Measurements from ENCODE around the gene RASL11A. TPM values are rescaled to one million over a fixed set of nuclear protein-coding genes. Genes with fewer than 3 reads are reported as not detected.
"Not testable (repeated sequence)": the region's sequence is repeated elsewhere in the genome, so short reads cannot be mapped to it uniquely, and the experiment has no call there.

The RASL11A gene
- total RNA-seq (1.7 TPM), polyA plus RNA-seq (9.9 TPM)
- long read RNA-seq, donor 1: 0 reads
- long read RNA-seq, donor 2: 0 reads
- long read RNA-seq, donor 3, partial matches to known transcripts: 0 of 1 reads
- long read RNA-seq, donor 3, other reads (novel, unspliced or antisense): 0 of 1 reads
- long read RNA-seq, donor 4, partial matches to known transcripts: 0 of 1 reads
- long read RNA-seq, donor 4, other reads (novel, unspliced or antisense): 0 of 1 reads
- long read RNA-seq, donor 5, partial matches to known transcripts: 0 of 4 reads
- long read RNA-seq, donor 5, other reads (novel, unspliced or antisense): 0 of 4 reads
- long read RNA-seq, donor 6: 0 reads
- long read RNA-seq, donor 7: 0 reads
- long read RNA-seq, donor 8, partial matches to known transcripts: 0 of 2 reads
- long read RNA-seq, donor 8, other reads (novel, unspliced or antisense): 0 of 2 reads
- long read RNA-seq, donor 9, partial matches to known transcripts: 0 of 1 reads
- long read RNA-seq, donor 9, other reads (novel, unspliced or antisense): 0 of 1 reads
- long read RNA-seq, donor 10: 0 reads

DNA sequence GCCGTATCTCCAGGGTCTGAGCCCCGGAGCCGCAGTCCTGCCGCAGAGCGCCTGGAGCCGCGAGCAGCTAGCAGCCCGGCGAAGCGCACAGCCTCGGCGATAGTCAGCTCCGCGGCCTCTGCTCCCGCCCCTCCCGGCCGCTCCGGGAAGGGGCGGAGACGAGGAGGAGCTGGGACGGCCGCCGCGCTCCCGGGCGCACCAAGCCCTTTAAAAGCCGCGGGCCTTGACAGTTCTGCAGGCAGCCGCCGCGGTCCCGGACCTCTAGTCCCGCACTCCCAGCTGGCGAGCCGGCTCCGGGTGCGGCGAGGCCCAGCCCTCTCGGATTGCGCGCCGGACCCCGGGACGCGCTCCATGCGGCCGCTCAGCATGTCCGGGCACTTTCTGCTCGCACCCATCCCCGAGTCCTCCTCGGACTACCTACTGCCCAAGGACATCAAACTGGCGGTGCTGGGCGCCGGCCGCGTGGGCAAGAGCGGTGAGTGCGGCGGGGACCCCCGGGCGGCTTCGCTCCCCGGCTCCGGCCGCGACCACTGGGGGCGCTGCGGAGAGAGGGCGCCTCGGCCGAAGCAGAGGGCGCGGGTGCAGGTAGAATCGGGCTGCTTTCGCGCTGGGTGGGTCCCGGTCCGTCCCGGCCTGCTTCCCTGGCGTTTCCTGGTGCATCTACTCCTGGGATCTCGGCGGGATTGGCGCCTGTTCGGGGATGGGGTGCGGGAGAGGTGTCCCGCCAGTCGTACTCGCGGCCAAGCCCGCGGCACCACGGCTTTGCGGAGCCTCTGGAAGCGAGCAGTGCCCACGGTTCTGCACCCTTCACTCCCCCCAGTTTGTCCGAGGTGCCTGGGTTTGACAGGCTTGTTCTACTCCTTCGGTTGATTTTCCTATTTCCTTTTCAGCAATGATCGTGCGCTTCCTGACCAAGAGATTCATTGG lies at the start of gene RASL11A:
Gene RASL11A (plus strand): TSS at position 237 of the 927 bp plus-strand sequence. CDS start 115 bp downstream, at position 352.
- whole genome bisulfite sequencing: under 1% methylated on average over 99 of the region's 99 CpGs

DNA sequence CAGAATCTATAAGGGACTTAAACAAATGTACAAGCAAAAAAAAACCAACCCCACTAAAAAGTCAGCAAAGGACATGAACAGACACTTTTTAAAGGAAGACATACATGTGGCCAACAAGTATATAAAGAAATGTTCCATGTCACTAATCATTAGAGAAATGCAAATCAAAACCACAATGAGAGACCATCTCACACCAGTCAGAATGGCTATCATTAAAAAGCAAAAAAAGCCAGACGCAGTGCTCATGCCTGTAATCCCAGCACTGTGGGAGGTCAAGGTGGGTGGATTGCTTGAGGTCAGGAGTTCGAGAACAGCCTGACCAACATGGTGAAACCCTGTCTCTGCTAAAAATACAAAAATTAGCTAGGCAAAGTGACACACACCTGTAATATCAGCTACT lies 48.5 kb upstream of the RASL11A start:
- not testable (repeated sequence) for H3K27ac ChIP-seq (ENCODE audit: low read depth in 1 of 2, low read length in 1 of 2); H3K4me3 ChIP-seq (ENCODE audit: low read length in 2 of 2); H3K36me3 ChIP-seq (ENCODE audit: control insufficient read depth in 2 of 2, insufficient read depth in 2 of 2, low read length in 1 of 2); H3K27me3 ChIP-seq (ENCODE audit: control insufficient read depth in 2 of 2, insufficient read depth in 1 of 2, low read length in 1 of 2); H3K9me3 ChIP-seq (ENCODE audit: control insufficient read depth in 2 of 2, insufficient read depth in 1 of 2, low read length in 1 of 2); H3K4me1 ChIP-seq (ENCODE audit: control insufficient read depth in 2 of 2, insufficient read depth in 2 of 2, low read length in 2 of 2); DNase-seq (ENCODE audit: low read depth in 6 of 9, low spot score in 9 of 9)
- 90% methylated on average over 2 of the region's 2 CpGs for WGBS

More for the DNA sequence above, at the start of gene RASL11A:
- H3K4me3 ChIP-seq (ENCODE audit: low read length in 2 of 2): peak within 1 kb of the TSS; percentile 52 to 64
- peaks cover 3 to 11% of the 10 kb centered on the region in 2 donors for H3K4me1 ChIP-seq (ENCODE audit: control insufficient read depth in 2 of 2, insufficient read depth in 2 of 2, low read length in 2 of 2)
- H3K27ac ChIP-seq (ENCODE audit: low read depth in 1 of 2, low read length in 1 of 2): no peak within 1 kb of the TSS
- peaks cover 0 to 4% of the 10 kb centered on the region in 2 donors for H3K9me3 ChIP-seq (ENCODE audit: control insufficient read depth in 2 of 2, insufficient read depth in 1 of 2, low read length in 1 of 2)
- no peaks in the 10 kb centered on the region for H3K36me3 ChIP-seq (ENCODE audit: control insufficient read depth in 2 of 2, insufficient read depth in 2 of 2, low read length in 1 of 2)
- peak in 7 of 9 donors; percentile 36 to 75 (median 58) for DNase-seq (ENCODE audit: low read depth in 6 of 9, low spot score in 9 of 9)
- peaks cover 15 to 57% of the 10 kb centered on the region in 2 donors for H3K27me3 ChIP-seq (ENCODE audit: control insufficient read depth in 2 of 2, insufficient read depth in 1 of 2, low read length in 1 of 2)

- no peak overlapping the region for H3K27ac ChIP-seq (ENCODE audit: low read depth in 1 of 2, low read length in 1 of 2)
- no peaks in the 10 kb centered on the region for H3K27me3 ChIP-seq (ENCODE audit: control insufficient read depth in 2 of 2, insufficient read depth in 1 of 2, low read length in 1 of 2)
- no peaks in the 10 kb centered on the region for H3K36me3 ChIP-seq (ENCODE audit: control insufficient read depth in 2 of 2, insufficient read depth in 2 of 2, low read length in 1 of 2)
- 53% methylated on average over 2 of the region's 2 CpGs for WGBS
- H3K9me3 ChIP-seq (ENCODE audit: control insufficient read depth in 2 of 2, insufficient read depth in 1 of 2, low read length in 1 of 2): no peaks in the 10 kb centered on the region
- no peaks in the 10 kb centered on the region for H3K4me1 ChIP-seq (ENCODE audit: control insufficient read depth in 2 of 2, insufficient read depth in 2 of 2, low read length in 2 of 2)
- DNase-seq (ENCODE audit: low read depth in 6 of 9, low spot score in 9 of 9): peak in 1 of 9 donors; percentile 12
- no peak overlapping the region for H3K4me3 ChIP-seq (ENCODE audit: low read length in 2 of 2)
Observed at GRCh38 chr13:27226991-27227390, 43.6 kb upstream of the RASL11A start.

- no peaks in the 10 kb centered on the region for H3K4me1 ChIP-seq (ENCODE audit: control insufficient read depth in 2 of 2, insufficient read depth in 2 of 2, low read length in 2 of 2)
- H3K36me3 ChIP-seq (ENCODE audit: control insufficient read depth in 2 of 2, insufficient read depth in 2 of 2, low read length in 1 of 2): no peaks in the 10 kb centered on the region
- no peak for DNase-seq (ENCODE audit: low read depth in 6 of 9, low spot score in 9 of 9)
- no peaks in the 10 kb centered on the region for H3K9me3 ChIP-seq (ENCODE audit: control insufficient read depth in 2 of 2, insufficient read depth in 1 of 2, low read length in 1 of 2)
- H3K27me3 ChIP-seq (ENCODE audit: control insufficient read depth in 2 of 2, insufficient read depth in 1 of 2, low read length in 1 of 2): no peaks in the 10 kb centered on the region
- H3K4me3 ChIP-seq (ENCODE audit: low read length in 2 of 2): no peak overlapping the region
- H3K27ac ChIP-seq (ENCODE audit: low read depth in 1 of 2, low read length in 1 of 2): no peak overlapping the region
Observed at GRCh38 chr13:27228131-27228530, 42.5 kb upstream of the RASL11A start.

- WGBS: 98% methylated on average over 3 of the region's 3 CpGs
- no peaks in the 10 kb centered on the region for H3K4me1 ChIP-seq (ENCODE audit: control insufficient read depth in 2 of 2, insufficient read depth in 2 of 2, low read length in 2 of 2)
- no peaks in the 10 kb centered on the region for H3K36me3 ChIP-seq (ENCODE audit: control insufficient read depth in 2 of 2, insufficient read depth in 2 of 2, low read length in 1 of 2)
- no peaks in the 10 kb centered on the region for H3K27me3 ChIP-seq (ENCODE audit: control insufficient read depth in 2 of 2, insufficient read depth in 1 of 2, low read length in 1 of 2)
- no peak overlapping the region for H3K27ac ChIP-seq (ENCODE audit: low read depth in 1 of 2, low read length in 1 of 2)
- no peaks in the 10 kb centered on the region for H3K9me3 ChIP-seq (ENCODE audit: control insufficient read depth in 2 of 2, insufficient read depth in 1 of 2, low read length in 1 of 2)
- DNase-seq (ENCODE audit: low read depth in 6 of 9, low spot score in 9 of 9): no peak
- H3K4me3 ChIP-seq (ENCODE audit: low read length in 2 of 2): no peak overlapping the region
Observed at GRCh38 chr13:27229642-27230041, 41.0 kb upstream of the RASL11A start.

- H3K4me3 ChIP-seq (ENCODE audit: low read length in 2 of 2): no peak overlapping the region
- no peaks in the 10 kb centered on the region for H3K9me3 ChIP-seq (ENCODE audit: control insufficient read depth in 2 of 2, insufficient read depth in 1 of 2, low read length in 1 of 2)
- H3K27ac ChIP-seq (ENCODE audit: low read depth in 1 of 2, low read length in 1 of 2): no peak overlapping the region
- H3K36me3 ChIP-seq (ENCODE audit: control insufficient read depth in 2 of 2, insufficient read depth in 2 of 2, low read length in 1 of 2): no peaks in the 10 kb centered on the region
- H3K4me1 ChIP-seq (ENCODE audit: control insufficient read depth in 2 of 2, insufficient read depth in 2 of 2, low read length in 2 of 2): no peaks in the 10 kb centered on the region
- 97% methylated on average over 5 of the region's 5 CpGs for WGBS
- H3K27me3 ChIP-seq (ENCODE audit: control insufficient read depth in 2 of 2, insufficient read depth in 1 of 2, low read length in 1 of 2): no peaks in the 10 kb centered on the region
- no peak for DNase-seq (ENCODE audit: low read depth in 6 of 9, low spot score in 9 of 9)
Observed at GRCh38 chr13:27233964-27234363, 36.7 kb upstream of the RASL11A start.

- Histone ChIP-seq H3K4me1 (ENCODE audit: control insufficient read depth in 2 of 2, insufficient read depth in 2 of 2, low read length in 2 of 2) (no peaks in the 10 kb centered on the region), H3K27ac (ENCODE audit: low read depth in 1 of 2, low read length in 1 of 2) (no peak overlapping the region), H3K9me3 (ENCODE audit: control insufficient read depth in 2 of 2, insufficient read depth in 1 of 2, low read length in 1 of 2) (no peaks in the 10 kb centered on the region), H3K4me3 (ENCODE audit: low read length in 2 of 2) (no peak overlapping the region), H3K27me3 (ENCODE audit: control insufficient read depth in 2 of 2, insufficient read depth in 1 of 2, low read length in 1 of 2) (no peaks in the 10 kb centered on the region), H3K36me3 (ENCODE audit: control insufficient read depth in 2 of 2, insufficient read depth in 2 of 2, low read length in 1 of 2) (no peaks in the 10 kb centered on the region)
- 88% methylated on average over 2 of the region's 2 CpGs for whole genome bisulfite sequencing
- DNase-seq (ENCODE audit: low read depth in 6 of 9, low spot score in 9 of 9): no peak
Observed at GRCh38 chr13:27236478-27236877, 34.2 kb upstream of the RASL11A start.

DNA sequence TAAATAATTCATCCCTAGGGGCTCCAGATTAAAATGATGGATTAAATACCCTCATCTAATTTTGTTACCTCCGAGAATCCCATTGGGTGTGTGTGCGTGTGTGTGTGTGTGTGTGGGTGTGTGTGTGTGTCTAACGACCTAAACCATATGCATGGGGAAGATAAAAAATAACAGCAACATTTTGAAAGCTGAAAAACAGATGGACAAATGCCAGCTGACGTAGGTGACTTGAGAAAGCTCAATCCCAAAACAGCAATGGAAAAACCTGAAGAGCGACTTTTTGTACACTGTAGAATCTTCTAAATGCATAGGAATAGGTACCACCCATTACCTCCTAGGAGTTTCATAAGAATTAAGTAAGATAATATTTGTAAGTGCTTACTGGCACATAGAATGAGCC lies 27.9 kb upstream of the RASL11A start:
- Histone ChIP-seq H3K27me3 (ENCODE audit: control insufficient read depth in 2 of 2, insufficient read depth in 1 of 2, low read length in 1 of 2) (no peaks in the 10 kb centered on the region), H3K36me3 (ENCODE audit: control insufficient read depth in 2 of 2, insufficient read depth in 2 of 2, low read length in 1 of 2) (no peaks in the 10 kb centered on the region), H3K9me3 (ENCODE audit: control insufficient read depth in 2 of 2, insufficient read depth in 1 of 2, low read length in 1 of 2) (no peaks in the 10 kb centered on the region), H3K4me3 (ENCODE audit: low read length in 2 of 2) (no peak overlapping the region), H3K27ac (ENCODE audit: low read depth in 1 of 2, low read length in 1 of 2) (no peak overlapping the region), H3K4me1 (ENCODE audit: control insufficient read depth in 2 of 2, insufficient read depth in 2 of 2, low read length in 2 of 2) (no peaks in the 10 kb centered on the region)
- no peak for DNase-seq (ENCODE audit: low read depth in 6 of 9, low spot score in 9 of 9)
- 93% methylated on average over 5 of the region's 5 CpGs for WGBS

GRCh38 chr13:27245610-27246009 lies 25.0 kb upstream of the RASL11A start:
- Histone ChIP-seq H3K27ac (ENCODE audit: low read depth in 1 of 2, low read length in 1 of 2) (no peak overlapping the region), H3K4me1 (ENCODE audit: control insufficient read depth in 2 of 2, insufficient read depth in 2 of 2, low read length in 2 of 2) (peaks cover 0 to 2% of the 10 kb centered on the region in 2 donors), H3K27me3 (ENCODE audit: control insufficient read depth in 2 of 2, insufficient read depth in 1 of 2, low read length in 1 of 2) (no peaks in the 10 kb centered on the region), H3K4me3 (ENCODE audit: low read length in 2 of 2) (no peak overlapping the region), H3K36me3 (ENCODE audit: control insufficient read depth in 2 of 2, insufficient read depth in 2 of 2, low read length in 1 of 2) (no peaks in the 10 kb centered on the region), H3K9me3 (ENCODE audit: control insufficient read depth in 2 of 2, insufficient read depth in 1 of 2, low read length in 1 of 2) (no peaks in the 10 kb centered on the region)
- DNase-seq (ENCODE audit: low read depth in 6 of 9, low spot score in 9 of 9): no peak
- 97% methylated on average over 7 of the region's 7 CpGs for WGBS
